HuH-7 (cell line): ENCODE data around the gene RILPL1.
"Not testable (repeated sequence)": the region's sequence is repeated elsewhere in the genome, so short reads cannot be mapped to it uniquely, and the experiment has no call there.

Experiments used
- DNase-seq: peaks from one replicate; pipeline ENCODE4 v3.0.0; 2011; ENCODE audit warnings: low spot score

Gene RILPL1, protein sequence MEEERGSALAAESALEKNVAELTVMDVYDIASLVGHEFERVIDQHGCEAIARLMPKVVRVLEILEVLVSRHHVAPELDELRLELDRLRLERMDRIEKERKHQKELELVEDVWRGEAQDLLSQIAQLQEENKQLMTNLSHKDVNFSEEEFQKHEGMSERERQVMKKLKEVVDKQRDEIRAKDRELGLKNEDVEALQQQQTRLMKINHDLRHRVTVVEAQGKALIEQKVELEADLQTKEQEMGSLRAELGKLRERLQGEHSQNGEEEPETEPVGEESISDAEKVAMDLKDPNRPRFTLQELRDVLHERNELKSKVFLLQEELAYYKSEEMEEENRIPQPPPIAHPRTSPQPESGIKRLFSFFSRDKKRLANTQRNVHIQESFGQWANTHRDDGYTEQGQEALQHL

GRCh38 chr12:123533672-123534643 is at the start of gene RILPL1:
RILPL1 (minus strand) TSS chr12:123533719; CDS start chr12:123533482, 237 bp downstream.
- DNase-seq: peak; percentile 59

GRCh38 chr12:123580772-123581171 is 47.3 kb upstream of the RILPL1 start:
- DNase-seq: no peak

DNA sequence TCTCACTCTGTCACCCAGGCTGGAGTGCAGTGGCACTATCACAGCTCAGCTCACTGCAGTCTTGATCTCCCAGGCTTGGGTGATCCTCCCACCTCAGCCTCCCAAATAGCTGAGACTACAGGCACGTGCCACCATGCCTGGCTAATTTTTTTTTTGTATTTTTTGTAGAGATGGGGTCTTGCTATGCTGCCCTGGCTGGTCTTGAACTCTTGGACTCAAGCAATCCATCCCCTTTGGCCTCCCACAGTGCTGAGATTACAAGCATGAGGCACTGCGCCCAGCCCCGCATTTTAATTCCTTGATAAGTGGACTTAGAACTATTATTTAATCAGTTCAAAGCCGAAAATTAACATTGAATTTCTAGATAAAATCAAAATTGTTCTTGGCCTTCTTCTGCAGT is 45.3 kb upstream of the RILPL1 start:
- DNase-seq: not testable (repeated sequence)

- no peak for DNase-seq
These were observed 44.7 kb upstream of the RILPL1 start for GRCh38 chr12:123578243-123578642.

DNA sequence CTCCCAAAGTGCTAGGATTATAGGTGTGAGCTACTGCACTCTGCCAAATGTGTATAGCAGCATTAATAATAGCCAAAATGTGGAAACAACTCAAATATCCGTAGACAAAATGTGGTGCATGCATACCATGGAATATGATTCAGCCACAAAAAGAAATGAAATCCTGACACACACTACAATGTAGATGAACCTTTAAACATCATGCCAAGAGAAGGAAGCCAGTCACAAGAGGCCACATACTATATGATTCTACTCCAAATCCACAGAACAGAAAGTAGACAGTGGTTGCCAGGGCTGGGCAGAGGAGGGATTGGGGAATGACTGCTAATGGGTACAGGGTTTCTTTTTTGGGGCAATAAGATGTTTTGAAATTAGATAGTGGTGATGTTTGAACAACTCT is 43.1 kb upstream of the RILPL1 start:
- no peak for DNase-seq

GRCh38 chr12:123573870-123574269 is 40.4 kb upstream of the RILPL1 start:
- no peak for DNase-seq

- DNase-seq: no peak
These were observed 38.9 kb upstream of the RILPL1 start for GRCh38 chr12:123572391-123572790.

- peak; percentile 43 for DNase-seq
These were observed 37.9 kb upstream of the RILPL1 start for GRCh38 chr12:123571343-123571813.

DNA sequence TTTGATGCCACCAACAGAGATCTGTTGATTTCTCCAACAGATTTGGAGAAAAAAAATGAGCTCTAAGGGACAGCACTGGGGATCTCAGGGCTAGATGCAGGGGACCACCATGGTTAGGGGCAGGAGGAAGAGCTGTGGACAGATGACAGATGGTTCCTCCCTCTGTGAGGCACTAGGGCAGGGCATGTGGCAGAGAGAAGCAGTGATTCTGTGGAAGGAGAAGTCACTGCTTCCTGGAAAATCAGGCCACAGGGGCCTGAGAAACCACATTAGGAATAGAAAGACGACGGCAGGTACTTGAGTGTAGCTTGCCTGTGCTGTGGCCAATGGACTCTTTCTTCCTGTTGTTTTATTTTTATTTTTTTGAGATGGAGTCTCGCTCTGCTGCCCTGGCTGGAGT is 25.9 kb upstream of the RILPL1 start:
- DNase-seq: no peak

DNA sequence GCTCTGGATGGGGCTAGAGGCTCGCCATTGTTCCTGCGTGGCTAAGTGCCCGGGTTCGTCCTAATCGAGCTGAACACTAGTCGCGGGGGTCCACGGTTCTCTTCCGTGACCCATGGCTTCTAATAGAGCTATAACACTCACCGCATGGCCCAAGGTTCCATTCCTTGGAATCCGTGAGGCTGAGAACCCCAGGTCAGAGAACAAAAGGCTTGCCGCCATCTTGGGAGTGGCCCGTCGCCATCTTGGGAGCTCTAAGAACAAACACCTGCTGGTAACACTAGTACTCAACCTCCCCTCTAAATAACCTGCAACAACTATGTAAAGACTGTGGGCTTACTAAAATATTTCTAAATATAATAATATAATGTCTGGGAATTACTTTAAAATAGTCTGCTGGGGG is 25.0 kb upstream of the RILPL1 start:
- not testable (repeated sequence) for DNase-seq

DNA sequence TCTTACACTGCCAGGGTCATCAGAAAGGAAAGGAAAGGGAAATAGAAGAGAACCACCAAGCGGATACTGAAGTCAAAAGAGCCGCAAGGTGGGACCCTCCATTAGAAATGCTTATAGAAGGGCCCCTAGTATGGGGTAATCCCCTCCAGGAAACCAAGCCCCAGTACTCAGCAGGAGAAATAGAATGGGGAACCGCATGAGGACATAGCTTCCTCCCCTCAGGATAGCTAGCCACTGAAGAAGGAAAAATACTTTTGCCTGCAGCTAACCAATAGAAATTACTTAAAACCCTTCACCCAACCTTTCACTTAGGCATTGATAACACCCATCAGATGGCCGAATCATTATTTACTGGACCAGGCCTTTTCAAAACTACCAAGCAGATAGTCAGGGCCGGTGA is 21.3 kb upstream of the RILPL1 start:
- DNase-seq: not testable (repeated sequence)

DNA sequence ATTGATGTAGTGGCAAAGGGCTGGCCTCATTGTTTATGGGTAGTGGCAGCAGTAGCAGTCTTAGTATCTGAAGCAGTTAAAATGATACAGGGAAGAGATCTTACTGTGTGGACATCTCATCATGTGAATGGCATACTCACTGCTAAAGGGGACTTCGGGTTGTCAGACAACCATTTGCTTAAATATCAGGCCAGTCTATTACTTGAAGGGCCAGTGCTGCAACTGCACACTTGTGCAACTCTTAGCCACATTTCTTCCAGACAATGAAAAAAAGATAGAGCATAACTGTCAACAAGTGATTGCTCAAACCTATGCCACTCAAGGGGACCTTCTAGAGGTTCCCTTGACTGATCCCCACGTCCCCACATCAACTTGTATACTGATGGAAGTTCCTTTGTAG is 20.6 kb upstream of the RILPL1 start:
- DNase-seq: not testable (repeated sequence)

GRCh38 chr12:123550700-123551099 is 17.2 kb upstream of the RILPL1 start:
- no peak for DNase-seq

DNA sequence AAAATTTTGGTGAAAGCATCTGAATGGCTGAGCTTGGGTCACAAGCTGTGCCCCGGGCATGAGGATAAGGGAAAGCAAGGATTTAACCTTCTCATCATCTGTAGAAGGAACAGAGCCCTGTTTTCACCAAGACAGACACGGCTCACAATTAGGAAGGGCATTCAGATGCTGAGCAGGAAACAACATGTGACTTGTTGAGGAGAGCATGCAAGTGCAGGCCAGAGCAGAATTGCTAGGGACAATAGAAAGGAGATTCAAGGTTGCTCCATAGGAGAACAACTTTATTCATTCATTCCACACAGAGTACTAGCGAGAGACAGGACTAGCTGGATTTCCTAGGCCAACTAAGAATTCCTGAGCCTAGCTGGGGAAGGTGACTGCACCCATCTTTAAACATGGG is 14.6 kb upstream of the RILPL1 start:
- no peak for DNase-seq

GRCh38 chr12:123546281-123546680 is 12.8 kb upstream of the RILPL1 start:
- no peak for DNase-seq

DNA sequence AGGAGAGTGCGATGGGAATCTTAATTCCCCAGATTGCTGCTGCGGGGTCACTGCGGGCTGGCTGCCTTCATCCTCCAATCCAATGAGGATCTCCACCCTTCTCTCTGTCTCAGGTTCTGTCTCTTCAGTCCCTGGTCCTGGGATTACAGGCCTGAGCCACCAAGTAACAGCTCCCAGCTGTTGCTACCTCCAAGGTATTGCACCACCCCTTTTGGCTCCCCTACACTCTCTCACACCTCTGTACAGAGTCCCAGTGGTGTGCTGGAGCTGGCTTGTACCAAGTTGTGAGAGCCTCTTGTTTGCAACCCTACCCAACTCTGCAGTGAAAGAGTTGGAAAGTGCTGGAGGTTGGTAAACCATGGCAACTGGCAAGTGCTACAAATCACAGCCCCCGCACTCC is 10.0 kb upstream of the RILPL1 start:
- no peak for DNase-seq

DNA sequence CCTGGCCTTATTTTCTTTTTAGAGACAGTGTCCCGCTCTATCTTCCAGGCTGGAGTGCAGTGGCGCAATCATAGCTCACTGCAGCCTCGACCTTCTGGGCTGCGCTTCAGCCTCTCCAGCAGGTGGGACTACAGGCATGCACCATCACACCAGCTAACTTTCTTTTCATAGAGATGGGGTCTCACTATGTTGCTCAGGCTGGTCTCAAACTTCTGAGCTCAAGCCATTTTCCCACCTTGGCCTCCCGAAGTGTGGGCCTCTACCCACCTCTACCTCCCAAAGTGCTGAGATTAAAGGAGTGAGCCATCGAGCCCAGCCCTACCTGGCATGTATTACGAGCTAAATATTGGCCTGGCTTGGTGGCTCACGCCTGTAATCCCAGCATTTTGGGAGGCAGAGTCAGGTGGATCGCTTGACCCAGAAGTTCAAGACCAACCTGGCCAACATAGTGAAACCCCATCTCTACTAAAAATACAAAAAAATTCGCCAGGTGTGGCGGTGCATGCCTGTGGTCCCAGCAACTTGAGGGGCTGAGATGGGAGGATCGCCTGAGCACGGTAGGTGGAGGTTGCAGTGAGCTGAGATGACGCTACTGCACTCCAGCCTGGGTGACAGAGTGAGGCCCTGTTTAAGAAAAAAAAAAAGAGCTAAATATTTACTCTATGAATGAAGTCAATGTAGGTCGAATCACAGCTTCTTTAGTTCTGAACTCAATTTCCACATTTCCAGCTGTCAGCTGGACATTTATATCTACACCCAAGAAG is 7.6 kb upstream of the RILPL1 start:
- DNase-seq: no peak

DNA sequence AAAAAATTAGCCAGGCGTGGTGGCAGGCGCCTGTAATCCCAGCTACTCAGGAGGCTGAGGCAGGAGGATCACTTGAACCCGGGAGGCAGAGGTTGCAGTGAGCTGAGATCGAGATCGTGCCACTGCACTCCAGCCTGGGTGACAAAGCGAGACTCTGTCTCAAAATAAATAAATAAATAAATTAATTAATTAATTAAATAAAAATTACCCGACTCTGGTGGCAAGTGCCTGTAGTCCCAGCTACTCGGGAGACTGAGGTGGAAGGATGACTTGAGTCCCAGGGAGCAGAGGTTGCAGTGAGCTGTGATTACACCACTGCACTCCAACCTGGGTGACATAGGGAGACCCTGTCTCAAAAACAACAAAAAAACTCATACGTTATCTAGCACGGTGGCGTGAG is 2.4 kb upstream of the RILPL1 start:
- not testable (repeated sequence) for DNase-seq

DNA sequence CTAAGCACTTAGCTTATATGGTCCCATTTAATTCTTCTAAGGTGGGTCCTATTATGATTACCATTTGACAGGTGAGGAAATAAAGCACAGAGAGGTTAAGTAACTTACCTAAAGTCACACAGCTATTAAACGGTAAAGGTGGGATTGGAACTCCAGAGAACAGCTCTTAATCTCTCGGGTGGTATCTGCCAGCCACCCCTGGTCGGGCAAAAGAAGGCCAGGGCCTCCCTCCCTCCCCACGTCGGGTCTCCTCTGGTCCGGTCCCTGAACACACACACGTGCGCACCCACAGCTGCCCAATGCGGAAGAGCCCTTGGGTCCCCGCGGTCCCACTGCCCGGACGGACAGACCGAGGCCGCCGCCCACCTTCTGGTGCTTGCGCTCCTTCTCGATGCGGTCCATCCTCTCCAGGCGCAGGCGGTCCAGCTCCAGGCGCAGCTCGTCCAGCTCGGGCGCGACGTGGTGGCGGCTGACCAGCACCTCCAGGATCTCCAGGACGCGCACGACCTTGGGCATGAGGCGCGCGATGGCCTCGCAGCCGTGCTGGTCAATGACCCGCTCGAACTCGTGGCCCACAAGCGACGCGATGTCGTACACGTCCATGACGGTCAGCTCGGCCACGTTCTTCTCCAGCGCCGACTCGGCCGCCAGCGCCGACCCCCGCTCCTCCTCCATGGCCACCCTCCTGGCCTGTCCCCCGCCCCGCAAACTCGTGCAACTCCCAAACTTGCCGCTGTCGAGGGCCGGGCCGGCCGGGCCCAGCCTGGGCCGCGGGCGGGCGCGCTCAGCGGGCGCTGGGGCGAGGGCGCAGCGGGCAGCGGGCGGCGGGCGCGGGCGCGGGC is 490 bp downstream of the RILPL1 start:
- DNase-seq: peak; percentile 27

GRCh38 chr12:123532019-123532418 is 1.5 kb downstream of the RILPL1 start:
- DNase-seq: no peak

DNA sequence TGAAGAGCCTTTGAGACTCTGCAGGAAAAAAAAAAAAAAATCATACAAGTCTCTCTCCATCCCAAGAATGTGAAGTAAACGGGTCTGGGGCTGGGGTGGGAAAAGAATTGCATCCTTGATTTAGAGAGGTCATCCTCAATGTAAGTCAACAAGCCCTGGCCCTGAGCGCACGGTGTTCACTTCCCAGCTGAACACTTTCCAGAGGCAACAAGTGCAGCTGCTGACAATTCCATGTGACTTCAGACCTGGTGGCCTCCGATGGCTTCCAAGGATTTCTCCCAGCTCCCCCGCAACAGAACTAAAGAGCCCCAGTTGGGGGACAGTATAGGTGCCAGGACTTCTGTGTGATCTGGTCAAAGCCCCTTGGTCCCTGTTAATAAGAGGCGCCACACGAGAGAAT is 2.4 kb downstream of the RILPL1 start:
- no peak for DNase-seq
